HCT116 (cell line): ENCODE results near the gene TAF3. TPM values are rescaled to one million over a fixed set of nuclear protein-coding genes. Genes with fewer than 3 reads are reported as not detected.

Experiments used
- ATAC-seq: fragments of 200-7000 bp; cut with Tn5 transposase; 2 replicates; pipeline ENCODE4 v1.9.1; 2020; ENCODE audit warnings: mild to moderate bottlenecking, moderate library complexity
- BruUV-seq: library from RNA; stranded (reverse); fragments of 400-500 nt; replicated peaks from 2 replicates; lab custom pipeline; 2021; lab: Mats Ljungman, UMichigan
- CTCF ChIA-PET: fragments of 300-600 bp; sonication (Branson Sonifier 250); formaldehyde crosslinking; loops from one replicate; lab custom pipeline; 2021; ENCODE audit warnings: antibody characterized with exemption; lab: Charles Lee
- POLR2A ChIA-PET: fragments of 300-600, 350-600 bp; sonication (Branson Sonifier 250); formaldehyde crosslinking; loops from one replicate; lab custom pipeline; 2021; ENCODE audit warnings: antibody characterized with exemption; lab: Charles Lee
- RAD21 ChIA-PET, 2 experiments: fragments of 300-600 bp; sonication (Branson Sonifier 250); formaldehyde crosslinking; loops; one replicate each; lab custom pipeline; 2023; ENCODE audit warnings: low total read pairs in 2 of 2; ENCODE audit not compliant: uncharacterized antibody in 2 of 2, unreplicated experiment in 2 of 2, low non-redundant PET in 1 of 2; lab: Charles Lee
- DNase-seq: peaks from one replicate; pipeline ENCODE4 v3.0.0-alpha.2; 2010; ENCODE audit warnings: low read depth, low spot score
- H2AFZ ChIP-seq: fragments of 200-600 bp; shearing (Covaris generic), sonication (generic); 2 replicates; pipeline ENCODE4 v1.6.1; 2017; ENCODE audit warnings: low read depth, mixed run types, mixed read lengths, antibody characterized with exemption, low read length; ENCODE audit not compliant: poor library complexity, severe bottlenecking
- H3K27ac ChIP-seq: 2 replicates; pipeline ENCODE4 v1.5.1; 2012; ENCODE audit warnings: low read depth, low read length
- H3K27me3 ChIP-seq: fragments of 200-600 bp; sonication (generic); 2 replicates; pipeline ENCODE4 v1.6.1; 2016; ENCODE audit warnings: mixed run types, low read length, mixed read lengths; ENCODE audit not compliant: insufficient read depth
- H3K36me3 ChIP-seq, 2 experiments: fragments of 200-500 bp in 1 of 2; fragments of 200-600 bp in 1 of 2; sonication (Bioruptor generic) in 1 of 2; sonication (generic) in 1 of 2; 2 replicates each; pipeline versions ENCODE4 v1.5.1 to v1.6.1; 2014 to 2016; ENCODE audit warnings: low read length in 2 of 2, inconsistent platforms in 1 of 2, mixed read lengths in 1 of 2, mixed run types in 1 of 2; ENCODE audit not compliant: insufficient read depth in 2 of 2, control insufficient read depth in 1 of 2
- H3K4me1 ChIP-seq, 2 experiments: fragments of 200-600 bp in 1 of 2; sonication (generic) in 1 of 2; 2 replicates each; pipeline versions ENCODE4 v1.5.1 to v1.6.1; 2012 to 2017; ENCODE audit warnings: low read length in 2 of 2, inconsistent platforms in 1 of 2, mild to moderate bottlenecking in 1 of 2, mixed read lengths in 1 of 2, mixed run types in 1 of 2, moderate library complexity in 1 of 2; ENCODE audit not compliant: insufficient read depth in 2 of 2, control insufficient read depth in 1 of 2
- H3K4me2 ChIP-seq: fragments of 200-600 bp; sonication (generic); 2 replicates; pipeline ENCODE4 v1.6.1; 2017; ENCODE audit warnings: mixed run types, low read length, mixed read lengths
- H3K4me3 ChIP-seq, 2 experiments: fragments of 200-600 bp in 1 of 2; sonication (generic) in 1 of 2; replicated peaks in 1 of 2; 2 replicates each; pipeline ENCODE4 v1.5.1; 2011 to 2016; ENCODE audit warnings: low read length in 2 of 2, control low read depth in 1 of 2, low read depth in 1 of 2, mild to moderate bottlenecking in 1 of 2, mixed read lengths in 1 of 2, mixed run types in 1 of 2
- H3K79me2 ChIP-seq: fragments of 200-600 bp; sonication (generic); 2 replicates; pipeline ENCODE4 v1.6.1; 2017; ENCODE audit warnings: mild to moderate bottlenecking, mixed run types, low read length, moderate library complexity, mixed read lengths; ENCODE audit not compliant: insufficient read depth
- H3K9ac ChIP-seq: fragments of 200-600 bp; sonication (generic); 2 replicates; pipeline ENCODE4 v1.6.1; 2016; ENCODE audit warnings: low read length, mixed read lengths
- H3K9me2 ChIP-seq: fragments of 200-600 bp; sonication (generic), shearing (Covaris generic); 2 replicates; pipeline ENCODE4 v1.6.1; 2017; ENCODE audit warnings: mixed run types, mild to moderate bottlenecking, moderate library complexity; ENCODE audit not compliant: insufficient read depth
- H3K9me3 ChIP-seq, 2 experiments: fragments of 200-500 bp in 1 of 2; fragments of 200-600 bp in 1 of 2; sonication (Bioruptor generic) in 1 of 2; sonication (generic) in 1 of 2; 2 replicates each; pipeline ENCODE4 v1.6.1; 2014 to 2017; ENCODE audit warnings: low read length in 2 of 2, mixed read lengths in 2 of 2, inconsistent platforms in 1 of 2, low read depth in 1 of 2, mild to moderate bottlenecking in 1 of 2, mixed run types in 1 of 2, moderate library complexity in 1 of 2; ENCODE audit not compliant: control insufficient read depth in 1 of 2, insufficient read depth in 1 of 2
- H4K20me1 ChIP-seq: fragments of 200-600 bp; sonication (generic), shearing (Covaris generic); 2 replicates; pipeline ENCODE4 v1.6.1; 2017; ENCODE audit warnings: mixed run types, mild to moderate bottlenecking, moderate library complexity; ENCODE audit not compliant: insufficient read depth
- EGR1 ChIP-seq: IDR thresholded peaks from 2 replicates; pipeline ENCODE4 v1.6.1; 2012; ENCODE audit warnings: low read depth
- EZH2 ChIP-seq: fragments of 200-600 bp; sonication (generic); IDR thresholded peaks from 2 replicates; pipeline ENCODE4 v1.6.1; 2017; ENCODE audit warnings: antibody characterized with exemption, mixed run types
- EZH2phosphoT487 ChIP-seq: fragments of 200-600 bp; IDR thresholded peaks from 2 replicates; pipeline ENCODE4 v1.6.1; 2018; ENCODE audit warnings: antibody characterized with exemption, borderline replicate concordance
- FOSL1 ChIP-seq: IDR thresholded peaks from 2 replicates; pipeline ENCODE4 v1.6.1; 2012; ENCODE audit warnings: low read depth
- POLR2AphosphoS5 ChIP-seq: IDR thresholded peaks from 2 replicates; pipeline ENCODE4 v1.6.1; 2011; ENCODE audit warnings: mild to moderate bottlenecking, low read depth, low read length, moderate library complexity
- RAD21 ChIP-seq: IDR thresholded peaks from 2 replicates; pipeline ENCODE4 v1.6.1; 2012; ENCODE audit warnings: low read depth, mild to moderate bottlenecking
- SIN3A ChIP-seq: IDR thresholded peaks from 2 replicates; pipeline ENCODE4 v1.6.1; 2012; ENCODE audit warnings: low read depth
- SP1 ChIP-seq: IDR thresholded peaks from 2 replicates; pipeline ENCODE4 v1.6.1; 2012; ENCODE audit warnings: low read depth
- SRF ChIP-seq: IDR thresholded peaks from 2 replicates; pipeline ENCODE4 v1.6.1; 2012; ENCODE audit warnings: low read depth
- YY1 ChIP-seq: IDR thresholded peaks from 2 replicates; pipeline ENCODE4 v1.6.1; 2011; ENCODE audit warnings: low read length, low read depth, moderate library complexity, mild to moderate bottlenecking; ENCODE audit not compliant: insufficient replicate concordance; ENCODE audit errors: extremely low read depth
- ZFX ChIP-seq: fragments of 450-650 bp; IDR thresholded peaks from 2 replicates; pipeline ENCODE4 v1.6.1; 2017
- intact Hi-C: fragments of 100-400 bp; cut with micrococcal nuclease; formaldehyde crosslinking; loops from 2 replicates; pipeline ENCODE4 v1.10.0; 2022
- total RNA-seq: library from RNA; stranded (reverse); gene quantifications from one replicate; pipeline ENCODE4 v1.2.1, GENCODE V29; 2021; ENCODE audit not compliant: unreplicated experiment
- TF ChIP-seq, protein P1 (sequence below), 3 experiments: fragments of 200-600 bp in 1 of 3; sonication (generic) in 1 of 3; IDR thresholded peaks in 2 of 3; conservative IDR thresholded peaks in 1 of 3; 2 replicates each; pipeline ENCODE4 v1.5.1; 2012 to 2017; ENCODE audit warnings: low read depth in 2 of 3, low read length in 2 of 3, antibody characterized with exemption in 1 of 3, borderline replicate concordance in 1 of 3, control low read depth in 1 of 3, mild to moderate bottlenecking in 1 of 3, mixed read lengths in 1 of 3, mixed run types in 1 of 3, moderate library complexity in 1 of 3; ENCODE audit not compliant: insufficient read depth in 1 of 3
- TF ChIP-seq, protein P2 (sequence below): IDR thresholded peaks from 2 replicates; pipeline ENCODE4 v1.6.1; 2012
- TF ChIP-seq, protein P3 (sequence below): IDR thresholded peaks from 2 replicates; pipeline ENCODE4 v1.6.1; 2012

TAF3 gene
- total RNA-seq, 1 experiment from 2014 or later, result 8.0 TPM

DNA sequence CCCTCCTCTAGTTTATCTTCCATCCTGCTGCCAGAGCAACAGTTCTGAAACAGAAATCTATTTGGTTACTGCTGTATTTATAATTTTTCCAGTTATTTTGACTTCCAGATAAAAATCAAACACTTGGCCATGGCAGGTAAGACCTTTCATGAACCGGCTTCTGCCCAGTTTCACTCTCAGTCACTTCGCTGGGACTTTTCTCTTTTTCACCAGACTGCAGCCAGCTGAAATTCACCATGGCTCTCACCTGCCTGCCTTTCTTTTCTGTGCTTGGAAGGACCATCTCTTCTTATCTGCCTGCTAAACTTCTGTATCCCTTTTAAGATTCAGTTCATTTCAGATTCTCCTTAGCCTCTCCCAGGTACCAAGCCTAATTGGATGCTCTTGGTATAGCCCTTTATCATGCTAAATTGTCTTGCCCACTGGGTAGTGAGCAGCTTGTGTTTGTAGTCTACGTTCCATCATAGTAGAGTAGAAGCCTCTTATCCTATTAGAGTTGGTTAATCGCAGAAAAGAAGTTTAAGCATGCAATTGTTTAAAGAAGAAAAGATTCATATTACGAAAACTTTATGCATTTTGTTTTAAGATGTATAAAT is 71.7 kb downstream of the TAF3 start:
- RAD21 ChIA-PET, result no interaction called here
- CTCF ChIA-PET, result no interaction called here
- H3K4me3 ChIP-seq, result no peak overlapping the region
- H3K4me2 ChIP-seq, result no peak overlapping the region
- H3K9ac ChIP-seq, result no peak overlapping the region
- H3K27ac ChIP-seq, result no peak overlapping the region
- no TSS peak for BruUV-seq
- TF ChIP-seq YY1 (no peak), EZH2phosphoT487 (no peak), SIN3A (no peak), ZFX (no peak)
- TF ChIP-seq, protein P1, sequence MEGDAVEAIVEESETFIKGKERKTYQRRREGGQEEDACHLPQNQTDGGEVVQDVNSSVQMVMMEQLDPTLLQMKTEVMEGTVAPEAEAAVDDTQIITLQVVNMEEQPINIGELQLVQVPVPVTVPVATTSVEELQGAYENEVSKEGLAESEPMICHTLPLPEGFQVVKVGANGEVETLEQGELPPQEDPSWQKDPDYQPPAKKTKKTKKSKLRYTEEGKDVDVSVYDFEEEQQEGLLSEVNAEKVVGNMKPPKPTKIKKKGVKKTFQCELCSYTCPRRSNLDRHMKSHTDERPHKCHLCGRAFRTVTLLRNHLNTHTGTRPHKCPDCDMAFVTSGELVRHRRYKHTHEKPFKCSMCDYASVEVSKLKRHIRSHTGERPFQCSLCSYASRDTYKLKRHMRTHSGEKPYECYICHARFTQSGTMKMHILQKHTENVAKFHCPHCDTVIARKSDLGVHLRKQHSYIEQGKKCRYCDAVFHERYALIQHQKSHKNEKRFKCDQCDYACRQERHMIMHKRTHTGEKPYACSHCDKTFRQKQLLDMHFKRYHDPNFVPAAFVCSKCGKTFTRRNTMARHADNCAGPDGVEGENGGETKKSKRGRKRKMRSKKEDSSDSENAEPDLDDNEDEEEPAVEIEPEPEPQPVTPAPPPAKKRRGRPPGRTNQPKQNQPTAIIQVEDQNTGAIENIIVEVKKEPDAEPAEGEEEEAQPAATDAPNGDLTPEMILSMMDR (IDR thresholded peaks at IDR 0.05 in 2 of 3, conservative IDR thresholded peaks at IDR 0.05 in 1 of 3; ENCODE audit: borderline replicate concordance in 1 of 3, insufficient read depth in 1 of 3, low read depth in 2 of 3, low read length in 2 of 3), result no peak
- POLR2A ChIA-PET, result no interaction called here
- H3K27me3 ChIP-seq, result no peaks in the 10 kb centered on the region
- H3K9me3 ChIP-seq, result no peaks in the 10 kb centered on the region
- no peak for ATAC-seq
- no peak for DNase-seq
- no peaks in the 10 kb centered on the region for H3K36me3 ChIP-seq
- H3K4me1 ChIP-seq, result no peaks in the 10 kb centered on the region
- no peaks in the 10 kb centered on the region for H3K79me2 ChIP-seq
- no peaks in the 10 kb centered on the region for H4K20me1 ChIP-seq
- no peak overlapping the region for H2AFZ ChIP-seq
- intact Hi-C loops, result no loop called here
- no peaks in the 10 kb centered on the region for H3K9me2 ChIP-seq

DNA sequence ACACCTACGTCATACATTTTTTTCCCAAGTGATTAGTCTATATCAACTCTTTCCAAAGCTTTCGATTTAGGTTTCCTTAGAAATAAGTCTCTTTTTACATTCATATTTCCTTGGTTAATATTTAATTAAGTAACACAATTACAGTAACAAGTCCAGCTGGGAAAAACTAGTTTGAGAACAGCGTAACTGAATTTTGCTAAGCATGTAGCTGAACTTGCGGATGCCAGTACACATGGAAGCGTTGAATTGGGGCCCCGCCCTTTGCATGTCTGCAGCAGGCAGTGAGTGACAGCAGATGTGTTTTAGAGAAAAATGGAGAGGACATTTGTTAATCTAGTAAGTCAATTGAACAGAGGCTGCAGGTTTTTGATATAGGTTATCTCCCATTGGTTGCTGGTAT is 72.5 kb downstream of the TAF3 start:
- Histone ChIP-seq H3K27ac (no peak overlapping the region), H4K20me1 (no peaks in the 10 kb centered on the region), H3K9me3 (no peaks in the 10 kb centered on the region), H3K27me3 (no peaks in the 10 kb centered on the region), H3K79me2 (no peaks in the 10 kb centered on the region), H3K36me3 (no peaks in the 10 kb centered on the region), H3K4me3 (no peak overlapping the region), H3K4me2 (no peak overlapping the region), H3K9me2 (no peaks in the 10 kb centered on the region), H2AFZ (no peak overlapping the region), H3K4me1 (no peaks in the 10 kb centered on the region), H3K9ac (no peak overlapping the region)
- no peak for ATAC-seq
- intact Hi-C loops, result no loop called here
- ChIA-PET POLR2A (no interaction called here), CTCF (no interaction called here), RAD21 (no interaction called here)
- BruUV-seq, result no TSS peak
- TF ChIP-seq ZFX, result no peak
- TF ChIP-seq SP1, result no peak
- TF ChIP-seq EZH2, result no peak
- TF ChIP-seq, protein P1 (IDR thresholded peaks at IDR 0.05 in 2 of 3, conservative IDR thresholded peaks at IDR 0.05 in 1 of 3; ENCODE audit: borderline replicate concordance in 1 of 3, insufficient read depth in 1 of 3, low read depth in 2 of 3, low read length in 2 of 3), result no peak
- no peak for TF ChIP-seq RAD21
- TF ChIP-seq POLR2AphosphoS5, result no peak
- TF ChIP-seq, protein P2, sequence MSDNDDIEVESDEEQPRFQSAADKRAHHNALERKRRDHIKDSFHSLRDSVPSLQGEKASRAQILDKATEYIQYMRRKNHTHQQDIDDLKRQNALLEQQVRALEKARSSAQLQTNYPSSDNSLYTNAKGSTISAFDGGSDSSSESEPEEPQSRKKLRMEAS, result no peak
- TF ChIP-seq EZH2phosphoT487, result no peak
- TF ChIP-seq FOSL1, result no peak
- no peak for TF ChIP-seq SRF
- no peak for TF ChIP-seq EGR1
- TF ChIP-seq, protein P3, sequence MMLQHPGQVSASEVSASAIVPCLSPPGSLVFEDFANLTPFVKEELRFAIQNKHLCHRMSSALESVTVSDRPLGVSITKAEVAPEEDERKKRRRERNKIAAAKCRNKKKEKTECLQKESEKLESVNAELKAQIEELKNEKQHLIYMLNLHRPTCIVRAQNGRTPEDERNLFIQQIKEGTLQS, result no peak
- DNase-seq, result no peak
